GM18907 (cell line): ENCODE data around the gene DOCK4.
A peak's percentile ranks its signal among the peaks of the same experiment; 100 is the strongest.
"Not testable (repeated sequence)": the region's sequence is repeated elsewhere in the genome, so short reads cannot be mapped to it uniquely, and the experiment has no call there.

Source experiments
- ATAC-seq: cut with Tn5 transposase; IDR thresholded peaks from one replicate; pipeline ENCODE4 v1.9.1; 2021; ENCODE audit warnings: mild to moderate bottlenecking, moderate library complexity; ENCODE audit not compliant: unreplicated experiment

Gene DOCK4

DNA sequence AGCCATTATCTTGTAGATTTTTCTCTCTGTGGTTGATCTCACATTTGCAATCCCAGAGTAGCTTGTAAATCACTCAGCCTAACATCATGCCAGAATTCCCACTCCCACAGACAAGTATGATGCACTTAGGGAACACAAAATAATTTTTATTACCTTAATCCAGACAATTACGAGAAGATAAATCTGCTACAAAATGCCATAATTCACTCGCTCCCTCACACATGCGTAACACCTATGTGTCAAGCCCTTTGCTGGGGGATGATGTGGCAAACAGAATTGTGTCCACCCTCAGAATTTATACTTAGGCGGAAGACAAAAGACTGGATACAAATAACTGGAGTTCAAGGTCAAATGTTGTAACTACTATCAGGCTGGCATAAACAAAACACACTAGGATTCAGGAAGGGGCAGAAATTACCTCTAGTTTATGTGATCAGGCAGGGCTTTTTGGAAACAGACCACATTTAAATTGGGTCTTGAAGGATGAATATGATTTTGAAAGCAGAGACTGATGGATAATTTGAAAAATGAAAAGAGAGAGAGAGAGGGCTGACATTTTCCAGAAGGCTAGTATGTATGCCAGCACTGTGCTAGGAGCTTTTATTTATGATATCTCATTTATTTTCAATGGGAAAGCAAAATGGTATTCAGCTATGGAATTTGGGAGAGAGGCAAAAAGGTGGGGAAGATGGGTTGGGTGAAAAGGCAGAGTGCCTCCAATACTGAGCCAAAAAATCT lies 69.8 kb downstream of the DOCK4 start:
- no peak for ATAC-seq

DNA sequence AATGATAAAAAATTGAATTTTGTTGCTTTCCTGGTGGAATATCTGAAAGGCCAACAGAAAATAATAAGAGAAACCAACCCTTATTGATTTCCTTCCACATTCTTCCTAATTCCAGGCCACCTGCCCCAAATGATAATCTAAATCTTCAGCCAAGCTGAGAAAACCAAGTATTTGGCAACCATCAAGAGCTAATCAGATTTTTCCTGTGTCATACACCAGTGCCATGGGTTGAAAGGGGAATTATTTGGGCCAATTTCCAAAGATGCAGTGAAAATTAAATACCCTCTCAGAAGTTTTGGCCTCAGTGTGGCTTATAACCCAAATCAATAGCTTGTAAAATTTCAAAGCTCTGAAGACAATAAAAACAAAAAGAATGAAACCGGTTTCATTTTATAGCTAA lies 70.4 kb downstream of the DOCK4 start:
- ATAC-seq, result no peak

DNA sequence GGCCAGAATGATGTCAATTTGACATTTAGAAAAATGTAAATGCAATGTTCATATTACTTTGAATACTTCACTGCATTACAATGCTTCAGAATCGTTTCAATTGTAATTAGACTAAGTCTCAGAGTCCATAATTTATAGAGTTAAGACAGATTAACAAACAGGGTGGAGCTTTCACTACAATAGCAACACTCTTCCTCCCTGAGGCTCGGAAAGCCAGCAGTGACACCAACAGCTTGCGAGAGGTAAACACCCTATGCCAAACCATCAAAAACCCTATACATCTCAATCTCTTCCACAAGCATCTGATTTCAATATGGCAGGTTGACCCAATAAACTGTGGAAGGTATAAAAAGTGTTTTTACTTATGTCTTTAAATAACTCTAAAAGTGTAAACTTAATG lies 72.2 kb downstream of the DOCK4 start:
- no peak for ATAC-seq

DNA sequence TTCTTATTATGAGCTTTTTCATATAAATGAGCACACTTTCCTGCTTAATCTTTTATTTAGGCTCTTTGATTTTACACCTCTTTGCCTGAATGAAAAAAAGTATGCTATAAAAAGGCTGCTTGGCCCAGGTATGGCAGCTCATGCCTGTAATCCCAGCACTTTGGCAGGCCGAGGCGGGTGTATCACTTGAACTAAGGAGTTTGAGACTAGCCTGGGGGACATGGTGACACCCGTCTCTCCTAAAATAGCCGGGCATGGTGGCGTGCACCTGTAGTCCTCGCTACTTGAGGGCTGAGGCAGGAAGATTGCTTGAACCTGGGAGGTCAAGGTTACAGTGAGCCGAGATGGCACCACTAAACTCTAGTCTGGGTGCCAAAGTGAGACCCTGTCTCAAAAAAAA lies 72.9 kb downstream of the DOCK4 start:
- no peak for ATAC-seq

DNA sequence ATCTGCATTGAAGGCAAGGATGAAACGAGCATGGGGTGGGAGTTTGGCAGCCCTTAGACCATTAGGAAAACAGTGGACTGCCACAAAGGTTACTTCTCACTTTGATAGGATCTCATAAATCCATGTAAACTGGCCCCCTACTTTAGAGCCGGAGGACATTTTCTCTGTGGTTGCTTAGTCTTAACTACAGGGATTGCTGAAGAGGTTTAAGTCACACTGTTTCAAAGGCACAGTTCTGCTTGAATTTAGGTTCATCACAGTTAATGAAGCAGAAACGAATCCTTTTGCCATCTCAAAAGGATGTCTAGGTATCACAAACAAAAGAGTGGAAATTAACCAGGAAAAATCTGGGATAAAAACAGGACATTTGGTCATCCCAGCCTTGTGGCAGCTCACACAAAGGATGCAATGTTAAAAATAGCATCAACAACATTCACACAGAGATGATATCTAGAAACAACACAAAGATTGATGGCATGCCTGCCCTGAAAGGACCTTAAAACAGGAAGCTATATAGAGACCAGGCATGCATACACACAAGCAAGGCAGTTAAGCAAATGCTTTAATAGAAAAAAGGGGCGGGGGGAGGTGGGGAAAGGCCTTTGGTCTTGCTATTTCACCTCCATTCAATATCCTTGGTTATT lies 74.0 kb downstream of the DOCK4 start:
- no peak for ATAC-seq

DNA sequence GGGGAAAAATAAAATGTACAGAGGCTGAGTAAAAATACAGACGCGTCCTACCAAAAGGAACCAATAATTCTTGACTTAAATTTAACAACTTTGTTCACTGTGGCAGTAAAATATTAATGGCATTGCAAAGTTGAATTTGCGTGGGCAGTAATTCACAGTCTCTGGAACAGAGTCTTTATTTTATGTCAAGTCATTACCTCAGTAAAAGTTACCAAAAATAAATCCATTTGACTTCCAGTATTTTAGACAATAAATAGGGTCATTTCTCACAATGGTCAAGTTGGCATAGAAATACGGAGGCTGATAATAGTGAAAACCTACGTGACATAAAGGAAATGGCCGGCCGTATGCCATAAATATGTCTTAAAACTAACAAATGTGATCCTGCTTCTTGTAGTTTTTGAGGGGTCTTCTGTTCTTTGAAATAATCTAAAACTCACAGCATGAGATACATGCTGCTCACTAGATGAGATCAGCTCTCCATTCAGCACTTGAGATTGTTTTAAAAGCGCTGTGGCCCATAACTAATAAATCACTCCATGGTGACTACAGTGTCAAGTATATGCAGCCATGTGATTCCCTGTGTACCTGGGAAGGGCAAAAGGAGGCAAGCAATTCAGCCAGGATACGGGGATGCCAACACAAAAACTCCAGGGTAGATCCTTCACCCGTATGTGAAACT lies 75.3 kb downstream of the DOCK4 start:
- ATAC-seq, result no peak

DNA sequence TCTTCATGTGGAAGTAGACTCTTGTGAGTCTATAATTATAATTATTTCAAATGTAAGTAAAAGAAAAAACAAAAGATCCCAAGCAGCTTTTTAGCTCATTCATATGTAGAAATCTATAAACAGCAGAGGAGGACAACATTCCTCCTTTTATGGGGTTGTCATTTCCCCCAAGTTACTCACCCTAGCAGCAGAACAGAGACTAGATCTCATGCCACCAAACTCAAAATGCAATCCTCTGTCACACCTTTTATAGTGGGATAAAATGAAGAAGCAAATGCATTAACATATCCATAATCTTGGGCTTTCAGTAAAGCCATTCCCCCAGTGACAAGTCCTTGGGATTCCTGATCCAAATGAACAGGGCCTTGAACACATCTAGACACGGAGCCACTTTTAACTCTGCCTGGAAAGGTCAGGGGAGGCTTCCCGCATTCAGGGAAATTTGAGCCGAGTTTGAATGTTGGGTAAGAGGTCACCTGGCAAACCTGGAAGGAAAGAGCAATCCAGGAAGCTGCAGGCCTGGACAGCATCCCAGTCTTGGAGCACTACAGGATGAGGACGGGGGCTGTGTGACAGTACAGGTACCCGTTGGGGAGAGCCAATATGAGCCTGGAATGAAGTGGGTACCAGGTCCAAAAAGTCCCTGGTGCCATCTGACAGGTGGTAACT lies 76.4 kb downstream of the DOCK4 start:
- no peak for ATAC-seq

DNA sequence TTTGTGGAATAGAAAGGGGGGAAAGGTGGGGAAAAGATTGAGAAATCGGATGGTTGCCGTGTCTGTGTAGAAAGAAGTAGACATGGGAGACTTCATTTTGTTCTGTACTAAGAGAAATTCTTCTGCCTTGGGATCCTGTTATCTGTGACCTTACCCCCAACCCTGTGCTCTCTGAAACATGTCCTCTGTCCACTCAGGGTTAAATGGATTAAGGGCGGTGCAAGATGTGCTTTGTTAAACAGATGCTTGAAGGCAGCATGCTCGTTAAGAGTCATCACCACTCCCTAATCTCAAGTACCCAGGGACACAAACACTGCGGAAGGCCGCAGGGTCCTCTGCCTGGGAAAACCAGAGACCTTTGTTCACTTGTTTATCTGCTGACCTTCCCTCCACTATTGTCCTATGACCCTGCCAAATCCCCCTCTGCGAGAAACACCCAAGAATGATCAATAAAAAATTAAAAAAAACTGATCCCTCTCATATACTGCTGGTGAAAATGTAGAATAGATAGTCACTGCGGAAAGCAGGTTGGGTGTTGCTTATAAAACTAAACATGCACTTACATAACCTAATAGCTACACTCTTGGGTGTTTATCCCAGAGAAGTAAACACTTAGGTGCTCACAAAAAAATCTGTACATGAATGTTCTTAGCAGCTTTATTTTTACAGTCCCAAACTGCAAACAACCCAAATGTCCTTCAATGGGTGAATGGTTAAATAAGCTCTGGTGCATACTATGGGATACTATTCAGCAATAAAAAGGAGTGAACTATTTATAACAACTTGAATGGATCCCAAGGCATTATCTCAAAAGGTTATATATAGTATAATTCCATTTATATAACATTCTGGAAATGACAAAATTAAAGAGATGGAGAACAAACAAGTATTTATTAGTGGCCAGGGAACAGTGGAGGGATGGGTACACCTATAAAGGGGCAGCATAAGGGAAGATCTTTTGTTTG lies 77.5 kb downstream of the DOCK4 start:
- ATAC-seq, result not testable (repeated sequence)

DNA sequence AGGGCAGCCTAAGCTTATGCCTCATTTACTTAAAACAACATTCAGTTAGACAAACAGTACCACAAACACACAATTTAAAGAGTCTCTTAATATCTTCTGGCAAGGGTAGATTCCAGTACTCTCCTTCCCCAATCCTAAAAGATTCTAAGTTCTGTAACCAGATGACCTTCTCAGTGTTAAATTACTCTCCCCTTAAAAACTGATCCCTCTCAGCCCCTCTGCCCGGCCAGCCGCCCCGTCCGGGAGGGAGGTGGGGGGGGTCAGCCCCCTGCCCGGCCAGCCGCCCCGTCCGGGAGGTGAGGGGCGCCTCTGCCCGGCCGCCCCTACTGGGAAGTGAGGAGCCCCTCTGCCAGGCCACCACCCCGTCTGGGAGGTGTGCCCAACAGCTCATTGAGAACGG lies 78.2 kb downstream of the DOCK4 start:
- not testable (repeated sequence) for ATAC-seq

DNA sequence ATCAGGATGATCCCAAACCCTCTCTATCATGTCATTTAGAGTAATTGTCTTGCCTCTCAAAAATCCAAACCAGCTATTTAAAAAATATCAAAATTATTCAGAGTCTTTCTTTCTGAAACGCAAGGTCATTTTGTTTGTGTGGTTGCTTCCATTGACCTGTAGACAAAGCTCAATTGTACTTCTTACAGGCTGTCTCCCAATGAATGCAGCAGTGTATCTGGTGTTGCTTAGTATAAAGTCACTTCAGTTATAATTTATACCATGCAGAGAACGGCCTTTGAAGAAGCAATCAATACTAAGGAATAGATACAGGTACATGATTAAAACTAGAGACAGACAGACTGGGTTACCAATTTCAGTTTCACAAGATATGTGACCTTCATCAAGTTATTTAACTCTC lies 80.9 kb downstream of the DOCK4 start:
- no peak for ATAC-seq

DNA sequence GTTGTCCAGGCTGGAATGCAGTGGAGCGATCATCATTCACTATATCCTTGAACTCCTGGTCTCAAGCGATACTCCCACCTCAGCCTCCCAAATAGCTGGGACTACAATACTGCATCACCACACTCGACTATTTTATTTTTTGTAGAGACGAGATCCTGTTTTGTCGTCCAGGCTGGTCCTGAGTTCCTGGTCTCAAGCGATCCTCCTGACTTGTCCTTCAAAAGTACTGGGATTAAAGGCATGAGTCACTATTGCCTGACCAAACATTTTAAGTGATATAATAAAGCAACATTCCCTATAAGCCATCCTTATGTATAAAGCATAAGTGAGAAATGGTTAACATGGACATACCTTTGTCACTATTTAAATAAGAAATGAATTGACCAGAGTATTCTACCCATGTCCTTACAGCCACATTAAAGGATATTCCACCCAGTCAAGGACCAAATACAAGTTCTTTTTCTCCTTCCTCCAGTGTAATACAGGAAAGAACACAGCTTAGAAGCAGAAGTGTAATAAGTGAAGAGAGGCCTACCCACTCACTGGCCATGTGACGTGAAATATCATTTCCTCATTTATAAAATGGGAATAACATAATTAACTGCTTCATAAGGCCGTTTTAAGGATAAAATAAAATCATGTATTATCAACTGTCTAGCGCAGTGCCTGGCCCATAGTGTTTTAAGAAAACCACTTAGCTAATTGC lies 82.0 kb downstream of the DOCK4 start:
- ATAC-seq, result no peak

DNA sequence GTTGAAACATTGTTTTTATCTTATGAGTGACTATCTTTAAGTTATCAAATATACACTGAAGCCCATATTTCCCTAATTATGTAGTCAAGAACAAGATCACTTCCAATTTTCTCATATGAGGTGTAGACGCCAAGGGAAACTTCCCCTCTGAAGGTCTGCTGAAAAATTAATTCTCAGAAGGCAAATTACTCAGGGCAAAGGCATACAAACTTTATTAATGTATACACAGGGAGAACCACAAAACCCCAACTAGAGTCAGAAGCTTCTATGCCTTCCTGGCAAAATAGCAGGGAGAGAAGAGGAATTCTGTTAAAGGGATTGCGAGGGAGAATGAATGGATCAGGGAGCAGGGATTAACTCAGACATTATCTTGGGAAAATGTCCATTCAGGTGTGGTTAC lies 83.4 kb downstream of the DOCK4 start:
- no peak for ATAC-seq

DNA sequence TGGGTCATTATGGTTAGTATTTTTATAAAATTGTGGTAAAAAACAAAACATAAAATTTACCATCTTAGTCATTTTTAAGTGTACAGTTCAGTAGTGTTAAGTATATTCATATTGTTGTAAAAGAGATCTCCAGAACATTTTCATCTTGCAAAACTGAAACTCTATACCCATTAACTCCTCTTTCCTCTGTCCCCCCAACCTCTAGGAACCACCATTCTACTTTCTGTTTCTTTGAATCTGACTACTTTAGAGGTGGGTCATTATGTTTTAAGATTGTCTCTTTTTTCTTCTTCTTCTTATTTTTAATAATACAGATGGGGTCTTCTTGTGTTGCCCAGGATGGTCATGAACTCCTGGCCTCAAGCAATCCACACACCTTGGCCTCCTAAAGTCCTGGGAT lies 84.1 kb downstream of the DOCK4 start:
- no peak for ATAC-seq

DNA sequence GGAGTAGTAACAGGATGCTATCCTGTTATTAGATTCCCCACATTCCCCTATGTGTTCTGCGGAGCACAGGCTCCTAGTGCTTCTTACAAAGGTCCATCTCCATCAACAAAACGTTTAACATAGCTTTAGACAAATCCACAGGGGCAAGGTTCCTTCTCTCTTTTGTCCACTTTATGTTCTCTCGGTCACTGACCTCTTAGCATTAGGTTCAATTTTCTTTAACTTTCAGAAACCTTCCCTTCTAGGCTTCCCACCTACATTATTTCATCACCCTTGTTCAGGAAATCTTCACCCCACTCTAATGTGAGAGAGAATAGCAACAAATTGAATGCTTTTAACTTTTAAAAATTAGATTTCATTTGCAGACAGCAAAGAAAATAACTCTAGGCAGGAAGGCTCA lies 84.9 kb downstream of the DOCK4 start:
- peak; percentile 2 for ATAC-seq

DNA sequence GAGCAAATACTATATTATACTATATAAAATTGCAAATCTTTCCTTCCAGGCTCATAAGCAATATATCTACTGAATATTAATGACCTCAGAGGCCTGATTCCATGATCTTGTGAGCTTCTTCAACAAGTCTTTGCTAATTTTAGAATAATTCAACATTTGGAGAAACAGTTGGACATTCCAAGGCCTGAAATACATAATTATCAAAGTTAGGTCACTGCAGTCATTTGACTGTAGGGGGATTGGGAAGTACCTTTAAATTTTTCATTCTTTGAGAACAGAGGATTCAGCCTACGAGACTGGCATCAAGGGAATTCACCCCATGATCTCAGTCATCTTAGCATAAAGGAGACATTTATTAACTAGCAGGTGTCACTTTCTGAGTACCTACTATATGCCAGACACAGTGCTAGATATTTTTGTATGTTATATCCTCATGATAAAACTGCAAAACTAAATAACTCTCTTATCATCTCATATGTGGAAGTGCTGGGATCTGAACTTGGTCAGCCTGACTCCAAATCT lies 85.4 kb downstream of the DOCK4 start:
- ATAC-seq, result peak; percentile 98

DNA sequence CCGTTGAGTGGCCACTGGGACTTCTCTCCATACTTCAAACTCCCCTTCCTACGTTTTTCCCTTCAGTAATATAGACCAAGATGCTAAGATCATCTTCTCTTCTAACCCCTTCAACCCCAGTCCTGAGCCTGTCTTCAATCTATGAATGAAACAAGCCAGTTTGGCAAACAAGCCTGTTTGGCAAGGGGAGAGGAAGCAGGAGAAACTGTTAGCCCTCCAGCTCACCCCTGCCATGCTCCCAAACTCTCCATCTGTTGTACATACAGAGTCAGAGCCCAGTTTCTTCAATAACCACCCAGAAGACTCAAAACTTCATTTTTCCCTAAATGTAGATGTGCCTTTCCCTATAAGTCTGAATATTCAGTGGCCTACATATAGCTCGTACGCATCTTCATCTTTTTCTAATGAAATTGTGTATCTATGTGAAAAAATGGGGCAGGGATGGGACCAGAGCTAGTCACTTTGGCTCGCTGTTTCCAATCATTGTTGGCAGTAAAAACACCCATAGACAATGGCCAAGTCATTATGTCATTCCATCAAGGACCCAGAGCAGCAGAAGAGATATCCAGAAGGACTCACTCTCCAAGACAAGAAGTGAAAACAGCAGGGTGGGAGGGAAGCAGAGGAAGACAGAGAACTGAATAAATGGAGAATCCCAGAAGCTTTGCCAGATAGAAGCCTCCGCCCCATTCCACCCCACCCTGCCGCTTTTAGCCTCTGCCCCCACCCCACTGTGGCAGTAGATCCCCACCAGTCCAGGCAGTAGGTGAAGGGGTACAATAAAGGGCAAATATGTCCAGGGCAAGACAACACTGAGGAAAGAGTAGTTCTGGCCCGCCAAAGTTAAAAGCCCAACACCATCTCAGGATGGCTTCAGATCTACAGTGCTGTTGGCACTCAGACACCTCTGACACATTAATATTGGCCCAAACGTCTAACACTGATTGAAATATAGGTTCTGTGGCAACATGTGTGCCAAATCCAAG lies 87.3 kb downstream of the DOCK4 start:
- no peak for ATAC-seq

DNA sequence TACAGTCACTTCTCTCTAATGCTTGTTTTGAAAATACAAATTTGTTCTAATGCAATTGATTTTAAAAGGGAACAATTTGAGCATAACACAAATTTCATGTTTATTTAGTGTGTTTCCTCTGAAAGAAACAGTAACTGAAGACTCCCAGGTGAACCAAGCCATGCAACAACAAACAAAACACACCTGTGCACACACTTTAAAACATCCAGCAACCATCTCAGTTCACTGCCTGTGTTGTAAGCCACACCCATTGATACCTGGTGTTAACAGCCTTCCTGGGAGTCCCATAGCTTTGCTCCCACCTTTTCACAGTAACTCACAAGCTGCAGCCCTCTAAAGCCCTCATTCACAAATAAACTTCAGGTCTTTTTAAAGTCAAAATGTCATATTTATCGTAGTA lies 89.3 kb downstream of the DOCK4 start:
- ATAC-seq, result no peak

DNA sequence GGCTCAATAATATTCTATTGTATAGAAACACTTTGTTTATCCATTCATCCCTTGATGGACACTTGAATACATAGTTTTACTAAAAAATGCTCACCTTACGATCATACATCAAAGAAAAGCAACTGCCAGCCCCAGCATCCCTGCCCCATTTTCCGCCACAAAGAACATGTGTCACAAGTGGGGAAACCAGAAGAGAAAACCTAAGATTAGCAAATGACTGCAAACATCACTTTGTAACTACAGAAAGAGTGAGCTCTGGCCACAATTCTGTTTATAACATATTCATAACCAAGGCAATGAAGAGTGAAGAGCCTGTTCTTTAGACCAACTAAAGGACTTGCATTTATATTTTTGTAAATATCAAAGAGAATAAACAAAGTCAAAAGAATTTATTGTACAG lies 89.8 kb downstream of the DOCK4 start:
- ATAC-seq, result no peak
